ENCODE measurements around the gene CLDN1. TPM values are rescaled to one million over a fixed set of nuclear protein-coding genes. Genes with fewer than 3 reads are reported as not detected.

The CLDN1 gene
- total RNA-seq, 1 experiment from 2014 or later: 1.0 TPM

DNA sequence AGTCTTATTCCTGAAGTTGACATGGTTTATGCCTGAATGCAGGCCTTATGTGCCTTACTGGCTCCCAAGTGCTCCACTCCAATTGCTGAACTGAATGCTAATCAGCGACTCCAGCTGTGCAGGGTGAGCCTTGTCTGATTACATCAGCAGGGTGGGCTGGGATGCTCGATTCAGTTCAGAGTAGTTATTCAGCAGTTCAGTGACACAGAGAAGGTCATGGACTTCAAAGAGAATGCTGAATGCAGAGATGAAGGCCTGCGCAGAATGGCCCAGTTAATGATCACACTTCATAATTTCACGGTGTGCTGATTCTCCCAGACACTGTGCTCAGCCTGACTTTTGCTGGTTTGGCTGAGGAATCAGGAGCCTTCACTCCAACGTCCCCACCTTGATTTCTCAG, 63.6 kb downstream of the CLDN1 start:
- Histone ChIP-seq H3K4me1 (ENCODE audit: insufficient read depth, low read length) (no peaks in the 10 kb centered on the region; the same call in 1 of the 2 replicates), H3K56ac (ENCODE audit: insufficient read length, low read depth, low read length) (no peak overlapping the region), H4K20me1 (ENCODE audit: control insufficient read depth, insufficient read depth, insufficient read length) (no peaks in the 10 kb centered on the region), H2BK15ac (ENCODE audit: low read depth, low read length) (no peak overlapping the region), H2BK20ac (ENCODE audit: low read depth, low read length, poor library complexity, severe bottlenecking) (no peak overlapping the region), H3K9ac (ENCODE audit: extremely low read depth, insufficient read length, low read length) (no peak overlapping the region), H2BK120ac (ENCODE audit: low read depth, low read length, poor library complexity, severe bottlenecking) (no peak overlapping the region), H3K23ac (ENCODE audit: insufficient read length, low read depth, low read length) (no peak overlapping the region), H3K4ac (ENCODE audit: low read depth, low read length) (no peak overlapping the region), H2BK12ac (ENCODE audit: insufficient read length, low read depth, low read length) (no peak overlapping the region), H2AK5ac (ENCODE audit: insufficient read length, low read length) (no peak overlapping the region), H3T11ph (ENCODE audit: low read length) (no peak overlapping the region), H3K23me2 (ENCODE audit: insufficient read length, low read depth, low read length, poor library complexity, severe bottlenecking) (no peaks in the 10 kb centered on the region), H3K79me2 (ENCODE audit: insufficient read depth, low read length) (no peaks in the 10 kb centered on the region), H3K18ac (ENCODE audit: insufficient read length, low read depth, low read length) (no peak overlapping the region), H3K79me1 (ENCODE audit: insufficient read depth, low read depth, low read length, poor library complexity, severe bottlenecking) (no peaks in the 10 kb centered on the region), H4K5ac (ENCODE audit: insufficient read length, low read depth, low read length) (no peak overlapping the region), H2AFZ (ENCODE audit: low read length) (no peak overlapping the region), H3K9me3 (ENCODE audit: control insufficient read depth, low read depth, low read length) (no peaks in the 10 kb centered on the region), H2BK5ac (ENCODE audit: insufficient read length, low read length) (peak overlapping the region; percentile 82), H3K27ac (ENCODE audit: insufficient read length, low read depth, low read length) (no peak overlapping the region), H4K91ac (ENCODE audit: insufficient read length, low read depth, low read length) (no peak overlapping the region), H4K8ac (replicated peaks; ENCODE audit: insufficient read length, low read depth, low read length) (no peak overlapping the region), H3K14ac (ENCODE audit: insufficient read depth, low read length) (no peak overlapping the region; the same call in 1 of the 2 replicates), H3K4me2 (ENCODE audit: insufficient read depth, insufficient read length, low read length) (no peak overlapping the region), H3K27me3 (ENCODE audit: insufficient read depth, low read length) (no peaks in the 10 kb centered on the region)
- 0 out of 7 replicates have a peak overlapping the region, but pooled peaks of 1 of the 3 experiments have one; percentile 52 for H3K27ac Mint-ChIP-seq
- DNase-seq: no peak
- peaks cover 0 to 2% of the 10 kb centered on the region in 2 experiments; a peak in 1 of 5 replicates for H3K9me3 Mint-ChIP-seq
- no peak overlapping the region for H3K4me3 Mint-ChIP-seq
- no peaks in the 10 kb centered on the region for H3K36me3 Mint-ChIP-seq (ENCODE audit: insufficient read depth in 1 of 3, low read depth in 3 of 3)
- H3K4me1 Mint-ChIP-seq: peaks cover 14 to 15% of the 10 kb centered on the region in 2 experiments
- TF ChIP-seq, protein P1, sequence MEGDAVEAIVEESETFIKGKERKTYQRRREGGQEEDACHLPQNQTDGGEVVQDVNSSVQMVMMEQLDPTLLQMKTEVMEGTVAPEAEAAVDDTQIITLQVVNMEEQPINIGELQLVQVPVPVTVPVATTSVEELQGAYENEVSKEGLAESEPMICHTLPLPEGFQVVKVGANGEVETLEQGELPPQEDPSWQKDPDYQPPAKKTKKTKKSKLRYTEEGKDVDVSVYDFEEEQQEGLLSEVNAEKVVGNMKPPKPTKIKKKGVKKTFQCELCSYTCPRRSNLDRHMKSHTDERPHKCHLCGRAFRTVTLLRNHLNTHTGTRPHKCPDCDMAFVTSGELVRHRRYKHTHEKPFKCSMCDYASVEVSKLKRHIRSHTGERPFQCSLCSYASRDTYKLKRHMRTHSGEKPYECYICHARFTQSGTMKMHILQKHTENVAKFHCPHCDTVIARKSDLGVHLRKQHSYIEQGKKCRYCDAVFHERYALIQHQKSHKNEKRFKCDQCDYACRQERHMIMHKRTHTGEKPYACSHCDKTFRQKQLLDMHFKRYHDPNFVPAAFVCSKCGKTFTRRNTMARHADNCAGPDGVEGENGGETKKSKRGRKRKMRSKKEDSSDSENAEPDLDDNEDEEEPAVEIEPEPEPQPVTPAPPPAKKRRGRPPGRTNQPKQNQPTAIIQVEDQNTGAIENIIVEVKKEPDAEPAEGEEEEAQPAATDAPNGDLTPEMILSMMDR (conservative IDR thresholded peaks at IDR 0.05): no peak
- no peaks in the 10 kb centered on the region for H3K27me3 Mint-ChIP-seq (ENCODE audit: low read depth)
- WGBS (ENCODE audit: extremely low coverage, insufficient read length, low lambda C conversion rate): no CpG with 5 or more reads among the region's 5 CpGs

Other genes starting within 250 kb of the CLDN1 start
- 41.1 and 41.5 TPM in 2 replicates for gene P3H2, start 201.5 kb downstream of the CLDN1 start, total RNA-seq (2021)
- gene CLDN16, start 65.7 kb upstream of the CLDN1 start, total RNA-seq (2021): not detected in 2 replicates
- not detected in 2 replicates for gene TMEM207, start 127.5 kb upstream of the CLDN1 start, total RNA-seq (2021)
- 4.6 and 5.4 TPM in 2 replicates for gene IL1RAP, start 191.6 kb upstream of the CLDN1 start, total RNA-seq (2021)

Measured in H9 (cell line).